Measurements from ENCODE around the gene C7orf33.
"Not testable (repeated sequence)": the region's sequence is repeated elsewhere in the genome, so short reads cannot be mapped to it uniquely, and the experiment has no call there.

The C7orf33 gene

GRCh38 chr7:148581624-148582023 is 8.9 kb upstream of the C7orf33 start:
- no peak for DNase-seq

- DNase-seq: peak; percentile 26
Measured at GRCh38 chr7:148584154-148584827, 6.3 kb upstream of the C7orf33 start.

DNA sequence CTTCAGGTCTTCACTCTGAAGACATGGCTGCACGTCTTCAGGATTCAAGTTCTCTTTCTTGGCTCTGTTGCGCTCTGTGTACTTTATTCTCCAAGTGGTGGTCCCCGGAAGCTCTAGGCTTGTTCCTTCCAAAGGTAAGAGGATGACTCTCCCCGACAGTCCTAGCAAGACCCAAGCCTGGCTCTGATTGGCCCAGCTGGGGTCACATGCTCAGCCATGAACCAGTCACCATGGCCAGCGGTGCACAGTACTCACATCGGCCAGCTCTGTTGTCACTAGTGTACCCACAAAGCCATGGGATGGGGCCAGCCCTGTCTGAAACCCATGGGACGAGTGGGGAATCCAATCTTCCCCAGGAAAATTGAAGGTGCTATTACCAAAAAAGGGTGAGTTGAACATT is 5.2 kb upstream of the C7orf33 start:
- DNase-seq: no peak

- no peak for DNase-seq
Measured at GRCh38 chr7:148587076-148587475, 3.5 kb upstream of the C7orf33 start.

DNA sequence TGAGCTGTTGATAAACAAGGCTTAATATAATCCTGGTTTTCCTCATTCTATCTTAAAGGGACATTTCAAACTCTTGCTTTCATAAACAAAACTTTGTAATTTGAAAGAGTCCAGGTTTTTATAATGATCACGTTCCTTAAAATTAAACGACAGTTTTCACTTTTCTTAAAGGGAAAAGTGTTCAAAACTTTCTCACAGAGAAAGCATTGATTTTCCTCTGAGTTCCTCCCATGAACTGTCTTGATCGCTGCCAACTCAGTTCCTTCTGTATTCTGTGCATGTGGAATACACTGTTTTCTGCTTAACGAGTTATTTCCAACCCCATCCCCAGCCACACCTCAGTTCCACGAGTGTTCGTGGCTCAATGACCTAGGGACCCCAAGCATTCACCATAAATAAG is 2.4 kb upstream of the C7orf33 start:
- DNase-seq: no peak

GRCh38 chr7:148588670-148589131 is 1.9 kb upstream of the C7orf33 start:
- DNase-seq: no peak

DNA sequence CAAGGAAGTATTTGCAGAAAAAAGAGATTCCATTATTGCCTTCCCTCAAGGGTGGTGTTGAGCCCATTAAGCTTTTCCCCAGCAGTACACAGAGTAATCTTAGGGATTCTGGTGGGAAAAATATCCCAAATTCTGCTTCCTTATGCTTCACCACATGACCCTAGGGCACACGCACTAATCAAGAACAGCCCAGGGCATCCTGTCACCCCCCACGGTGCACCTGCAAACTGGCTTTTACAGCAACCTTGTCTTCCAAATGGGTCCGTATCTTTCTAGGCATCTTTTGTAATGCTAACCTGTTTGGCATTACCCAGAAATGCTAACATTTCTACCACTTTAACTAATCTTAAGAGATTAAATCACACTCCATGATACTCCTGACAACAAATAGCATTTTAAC is 926 bp upstream of the C7orf33 start:
- DNase-seq: no peak

GRCh38 chr7:148596354-148596753 is 5.8 kb downstream of the C7orf33 start:
- DNase-seq: not testable (repeated sequence)

DNA sequence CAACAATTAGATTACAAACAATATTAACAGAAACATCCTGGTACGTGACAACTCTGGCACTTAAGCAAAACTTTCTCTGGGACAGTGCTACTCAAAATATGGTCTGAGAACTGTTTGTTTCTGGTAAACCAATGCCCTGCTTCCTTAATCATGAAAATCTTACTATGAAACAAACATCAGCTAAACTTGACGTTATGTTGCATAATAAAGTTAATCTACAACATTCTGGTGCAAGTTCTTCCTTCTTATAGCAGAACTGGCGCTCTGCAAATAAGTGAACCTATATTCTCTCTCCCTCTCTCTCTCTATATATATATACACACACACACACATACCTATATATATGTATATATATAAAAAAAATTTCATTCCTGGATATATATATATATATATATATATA is 7.8 kb downstream of the C7orf33 start:
- no peak for DNase-seq

- no peak for DNase-seq
Measured at GRCh38 chr7:148605350-148605749, 14.8 kb downstream of the C7orf33 start.

DNA sequence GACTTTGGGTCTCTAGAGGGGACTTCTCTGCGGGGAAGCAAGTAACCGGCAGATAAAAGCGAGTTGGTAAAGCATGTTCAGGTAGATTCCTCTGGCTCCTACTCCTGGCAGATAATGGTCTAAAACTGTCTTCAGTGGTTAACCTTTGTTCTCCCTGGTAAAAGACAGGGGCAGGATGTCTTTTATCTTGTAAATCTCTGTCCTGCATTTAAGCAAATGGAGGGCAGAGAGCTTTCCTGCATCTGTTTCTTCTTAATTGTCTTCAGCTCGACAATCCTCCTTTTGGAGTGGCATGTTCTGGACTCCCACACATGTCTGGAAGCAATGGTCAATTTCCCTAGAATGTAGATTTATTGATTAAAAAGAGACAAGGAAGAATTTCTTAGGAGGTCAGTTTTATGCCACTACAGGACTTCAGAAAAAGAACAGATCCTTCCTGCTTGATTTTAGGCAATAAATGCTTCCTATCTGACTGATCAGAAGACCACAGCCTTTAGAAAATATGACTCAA is 16.6 kb downstream of the C7orf33 start:
- DNase-seq: no peak

DNA sequence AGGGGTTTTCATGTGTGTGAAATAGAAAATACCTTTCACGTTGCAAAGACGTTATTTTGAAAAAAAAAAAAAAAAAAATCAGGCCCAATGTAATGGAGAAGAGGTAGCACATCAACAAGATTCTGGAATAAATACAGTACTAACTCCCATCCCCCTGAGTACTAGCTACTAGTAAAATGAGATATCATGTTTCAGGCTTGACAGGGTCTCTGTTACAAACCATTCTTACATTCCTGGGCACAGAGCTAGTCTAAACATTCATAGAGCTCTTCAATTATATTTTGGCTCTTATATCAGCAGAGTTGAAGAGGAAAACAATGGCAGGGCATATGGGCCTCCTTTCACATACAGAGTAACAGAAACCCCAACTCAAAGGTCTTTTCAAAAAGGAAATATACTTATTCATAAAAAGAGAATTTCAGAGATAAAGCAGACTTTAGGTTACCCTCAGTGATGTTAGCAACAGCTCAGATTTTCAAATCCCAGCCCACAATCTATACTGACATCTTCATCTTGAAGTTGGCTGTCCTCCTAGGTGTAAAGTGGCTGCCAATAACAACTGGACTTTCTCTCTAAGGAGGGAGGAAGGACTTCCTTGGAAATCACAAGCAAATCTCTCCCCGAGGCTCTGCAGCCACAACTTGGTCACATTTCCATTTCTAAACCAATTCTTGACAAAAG is 18.6 kb downstream of the C7orf33 start:
- no peak for DNase-seq

GRCh38 chr7:148611692-148612091 is 21.1 kb downstream of the C7orf33 start:
- no peak for DNase-seq

GRCh38 chr7:148615085-148615730 is 24.6 kb downstream of the C7orf33 start:
- DNase-seq: no peak

DNA sequence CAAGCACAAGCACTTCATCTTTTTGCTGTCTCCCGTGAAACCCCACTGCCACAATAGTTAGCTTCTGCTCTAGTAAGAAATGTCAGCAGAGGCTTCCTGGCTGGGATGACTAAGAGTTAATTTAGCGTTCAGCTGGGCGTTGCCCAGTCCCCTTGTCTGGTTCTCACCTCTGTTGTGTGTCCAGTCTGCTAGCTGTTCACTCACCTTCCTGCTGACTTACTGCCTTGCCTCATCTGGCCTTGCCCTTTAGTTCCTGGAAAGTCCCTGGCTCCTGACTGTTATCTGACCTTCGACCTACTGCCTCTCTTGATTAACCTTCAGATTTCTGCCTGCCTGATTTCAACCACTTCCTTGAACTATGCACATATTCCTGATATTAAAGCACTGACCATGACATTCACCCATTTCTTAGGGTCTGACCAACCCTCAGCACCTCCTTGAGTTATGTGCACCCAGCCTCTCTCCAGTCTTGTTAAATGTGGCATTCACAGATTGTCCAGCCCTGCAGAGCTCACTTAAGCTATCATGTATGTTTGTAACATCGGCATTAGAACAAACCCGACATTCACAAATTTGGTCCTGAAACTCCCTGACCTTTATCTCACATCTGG is 30.3 kb downstream of the C7orf33 start:
- no peak for DNase-seq

DNA sequence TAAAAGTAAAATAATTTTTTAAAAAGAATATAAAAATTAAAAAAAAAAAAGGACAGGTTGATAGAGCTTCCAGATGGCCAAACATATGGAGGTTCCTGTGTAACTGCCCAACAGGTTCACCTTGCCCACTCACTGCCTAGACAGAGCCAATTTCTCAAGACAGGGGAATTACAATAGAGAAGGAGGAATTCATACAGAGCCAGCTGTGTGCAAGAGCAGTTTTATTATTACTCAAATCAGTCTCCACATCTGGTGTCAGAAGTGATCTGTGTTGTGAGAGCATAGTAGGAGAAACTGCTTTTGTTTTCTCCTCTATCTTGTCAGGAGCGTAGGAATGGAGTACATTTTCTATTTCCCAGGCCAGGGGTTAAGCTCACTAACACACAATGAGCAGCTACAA is 31.0 kb downstream of the C7orf33 start:
- no peak for DNase-seq

- no peak for DNase-seq
Measured at GRCh38 chr7:148622887-148623585, 32.5 kb downstream of the C7orf33 start.

- no peak for DNase-seq
Measured at GRCh38 chr7:148623586-148624282, 33.2 kb downstream of the C7orf33 start.

DNA sequence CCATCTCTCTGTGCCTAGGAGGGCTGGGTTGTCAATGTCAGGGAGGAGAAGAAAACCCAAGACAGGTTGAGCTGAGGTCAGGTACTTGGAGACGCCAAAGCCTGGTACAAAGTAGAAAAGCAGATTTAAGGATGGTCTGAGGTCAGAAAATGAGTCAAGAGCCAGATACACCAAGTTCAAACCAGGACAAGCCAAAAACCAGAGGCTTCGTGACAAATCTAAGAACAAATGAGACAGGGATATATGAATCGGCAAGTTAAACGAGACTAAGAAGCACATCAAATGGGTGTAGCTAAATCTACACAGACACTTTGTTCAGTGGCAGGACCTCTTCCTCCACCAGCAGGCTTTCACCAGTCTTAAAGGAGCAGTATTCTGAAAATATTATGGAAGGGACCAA is 34.2 kb downstream of the C7orf33 start:
- DNase-seq: no peak

DNA sequence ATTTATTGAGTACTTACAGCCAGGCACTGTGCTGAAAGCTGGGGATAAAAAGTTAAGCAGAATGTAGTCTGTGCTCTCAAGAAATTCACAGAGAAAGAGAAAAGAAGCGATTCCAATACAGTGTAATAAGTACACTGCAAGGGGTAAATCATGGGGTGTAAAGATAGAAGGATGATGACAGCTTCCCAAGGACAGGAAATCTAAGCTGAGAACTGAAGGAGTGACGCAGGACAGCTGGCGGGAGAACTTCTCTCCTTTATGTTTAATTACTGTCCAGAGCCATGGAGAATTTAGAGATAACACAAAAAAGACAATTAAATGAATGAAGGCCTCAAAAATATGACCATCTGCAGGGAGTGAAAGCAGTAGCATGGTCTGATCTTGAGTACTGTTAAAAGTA is 34.8 kb downstream of the C7orf33 start:
- no peak for DNase-seq

GRCh38 chr7:148626828-148627227 is 36.3 kb downstream of the C7orf33 start:
- DNase-seq: no peak

DNA sequence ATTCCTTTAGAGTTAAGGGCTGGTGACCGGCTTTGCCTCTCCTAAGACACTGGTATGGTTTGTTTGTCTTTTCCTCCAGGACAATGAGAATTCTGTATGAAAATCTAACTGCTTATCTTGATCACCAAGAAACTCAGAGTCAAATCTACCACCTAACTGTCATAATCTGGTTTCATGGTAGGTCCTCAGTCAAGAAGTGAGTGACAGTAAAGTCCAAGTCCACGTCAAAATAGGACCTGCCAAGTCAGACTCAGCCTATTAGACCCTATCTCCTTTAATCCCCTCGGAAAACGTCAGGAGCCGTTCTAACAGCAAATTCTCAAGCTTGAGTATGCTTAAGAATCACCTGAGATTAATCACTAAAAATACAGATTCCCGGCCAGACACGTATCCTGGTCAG is 37.4 kb downstream of the C7orf33 start:
- no peak for DNase-seq
